Sigmoid colon (tissue), 4 donors: Measurements from ENCODE around the gene NCKAP5.

Experiments
- EP300 ChIP-seq, 4 donors: sonication (generic); formaldehyde crosslinking; IDR thresholded peaks; one replicate each; pipeline ENCODE4 v1.6.1; 2017; ENCODE audit warnings: antibody characterized with exemption in 4 of 4
- TF ChIP-seq, protein P1 (sequence below), 4 experiments: fragments of 450-650 bp in 3 of 4; fragments of 200-600 bp in 1 of 4; IDR thresholded peaks; one replicate each; pipeline ENCODE4 v1.5.1; 2016 to 2019; ENCODE audit warnings: antibody characterized with exemption in 4 of 4, mild to moderate bottlenecking in 3 of 4, moderate library complexity in 2 of 4

DNA sequence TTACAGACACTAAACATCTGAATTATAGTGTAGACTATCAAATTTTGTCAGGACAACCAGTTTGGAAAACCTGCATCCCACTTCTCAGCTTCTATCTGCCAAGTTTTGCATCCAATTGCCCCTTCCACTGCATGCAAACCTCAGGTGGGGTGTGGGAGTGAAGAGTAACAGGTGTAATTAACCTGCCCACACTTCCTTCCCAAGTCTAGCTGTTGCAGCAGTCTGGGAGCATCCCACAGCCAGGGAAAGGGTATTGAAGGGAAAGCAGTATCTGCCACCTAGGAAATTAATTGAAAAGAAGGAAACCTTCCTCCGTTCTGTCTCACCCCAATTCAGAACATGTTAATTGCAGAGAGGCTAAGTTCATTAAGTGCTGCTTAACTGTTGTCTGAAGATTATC lies 189.9 kb downstream of the NCKAP5 start:
- TF ChIP-seq, protein P1, sequence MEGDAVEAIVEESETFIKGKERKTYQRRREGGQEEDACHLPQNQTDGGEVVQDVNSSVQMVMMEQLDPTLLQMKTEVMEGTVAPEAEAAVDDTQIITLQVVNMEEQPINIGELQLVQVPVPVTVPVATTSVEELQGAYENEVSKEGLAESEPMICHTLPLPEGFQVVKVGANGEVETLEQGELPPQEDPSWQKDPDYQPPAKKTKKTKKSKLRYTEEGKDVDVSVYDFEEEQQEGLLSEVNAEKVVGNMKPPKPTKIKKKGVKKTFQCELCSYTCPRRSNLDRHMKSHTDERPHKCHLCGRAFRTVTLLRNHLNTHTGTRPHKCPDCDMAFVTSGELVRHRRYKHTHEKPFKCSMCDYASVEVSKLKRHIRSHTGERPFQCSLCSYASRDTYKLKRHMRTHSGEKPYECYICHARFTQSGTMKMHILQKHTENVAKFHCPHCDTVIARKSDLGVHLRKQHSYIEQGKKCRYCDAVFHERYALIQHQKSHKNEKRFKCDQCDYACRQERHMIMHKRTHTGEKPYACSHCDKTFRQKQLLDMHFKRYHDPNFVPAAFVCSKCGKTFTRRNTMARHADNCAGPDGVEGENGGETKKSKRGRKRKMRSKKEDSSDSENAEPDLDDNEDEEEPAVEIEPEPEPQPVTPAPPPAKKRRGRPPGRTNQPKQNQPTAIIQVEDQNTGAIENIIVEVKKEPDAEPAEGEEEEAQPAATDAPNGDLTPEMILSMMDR (IDR thresholded peaks at IDR 0.05) = no peak
- no peak for TF ChIP-seq EP300 (IDR thresholded peaks at IDR 0.05)
